NCI-H1436 (cell line): ENCODE results near the gene HBP1.
"Not testable (repeated sequence)": the region's sequence is repeated elsewhere in the genome, so short reads cannot be mapped to it uniquely, and the experiment has no call there.

Source experiments
- DNase-seq: peaks from one replicate; lab custom pipeline; 2025; lab: John Stamatoyannopoulos, UW

Gene HBP1, protein sequence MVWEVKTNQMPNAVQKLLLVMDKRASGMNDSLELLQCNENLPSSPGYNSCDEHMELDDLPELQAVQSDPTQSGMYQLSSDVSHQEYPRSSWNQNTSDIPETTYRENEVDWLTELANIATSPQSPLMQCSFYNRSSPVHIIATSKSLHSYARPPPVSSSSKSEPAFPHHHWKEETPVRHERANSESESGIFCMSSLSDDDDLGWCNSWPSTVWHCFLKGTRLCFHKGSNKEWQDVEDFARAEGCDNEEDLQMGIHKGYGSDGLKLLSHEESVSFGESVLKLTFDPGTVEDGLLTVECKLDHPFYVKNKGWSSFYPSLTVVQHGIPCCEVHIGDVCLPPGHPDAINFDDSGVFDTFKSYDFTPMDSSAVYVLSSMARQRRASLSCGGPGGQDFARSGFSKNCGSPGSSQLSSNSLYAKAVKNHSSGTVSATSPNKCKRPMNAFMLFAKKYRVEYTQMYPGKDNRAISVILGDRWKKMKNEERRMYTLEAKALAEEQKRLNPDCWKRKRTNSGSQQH

DNA sequence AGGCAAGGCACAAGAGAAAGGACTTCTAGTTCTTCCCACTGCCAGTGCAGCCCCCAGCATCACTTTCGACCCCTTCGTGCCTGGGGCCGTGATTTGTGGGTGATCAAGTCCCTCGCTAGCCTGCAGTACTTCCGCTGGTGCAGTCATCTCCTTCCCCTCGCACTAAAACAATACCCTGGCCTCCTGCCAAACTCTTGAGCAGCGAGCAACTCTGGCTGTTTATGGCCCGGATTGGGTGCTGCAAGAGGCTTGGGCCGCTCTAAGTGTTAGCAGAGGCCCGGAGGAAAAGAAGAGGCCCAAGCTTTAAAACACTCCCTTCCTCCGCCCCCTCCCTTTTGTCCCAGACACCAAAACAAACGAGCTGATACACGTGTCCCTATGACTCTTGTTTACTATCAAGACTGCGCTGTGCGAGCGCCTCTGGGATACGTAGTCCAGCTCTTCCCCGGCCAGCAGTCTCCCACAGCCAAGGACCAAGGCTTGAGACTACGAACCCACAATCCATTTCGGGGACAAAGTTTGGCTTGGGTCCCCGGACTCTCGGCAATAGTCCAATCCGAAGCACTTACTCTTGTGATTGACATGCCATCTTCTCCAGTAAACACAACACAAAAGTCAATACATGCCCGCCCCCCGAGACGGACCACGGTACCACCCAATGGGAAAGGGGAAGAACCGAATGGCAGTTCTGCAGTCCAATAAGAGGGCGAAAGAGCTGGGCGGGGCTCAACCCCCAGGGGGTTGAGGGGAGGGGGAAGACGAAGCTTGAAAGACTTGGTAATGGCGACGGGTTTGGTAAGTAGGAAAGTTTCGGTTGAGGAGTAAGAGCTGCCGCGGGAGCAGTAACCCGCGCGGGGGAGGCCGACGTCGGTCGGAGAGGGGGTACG lies at the start of gene HBP1:
HBP1 (plus strand) TSS at position 771 of the 887 bp plus-strand sequence. CDS start 10,891 bp downstream, outside the sequence.
- DNase-seq, result peak; percentile 99

DNA sequence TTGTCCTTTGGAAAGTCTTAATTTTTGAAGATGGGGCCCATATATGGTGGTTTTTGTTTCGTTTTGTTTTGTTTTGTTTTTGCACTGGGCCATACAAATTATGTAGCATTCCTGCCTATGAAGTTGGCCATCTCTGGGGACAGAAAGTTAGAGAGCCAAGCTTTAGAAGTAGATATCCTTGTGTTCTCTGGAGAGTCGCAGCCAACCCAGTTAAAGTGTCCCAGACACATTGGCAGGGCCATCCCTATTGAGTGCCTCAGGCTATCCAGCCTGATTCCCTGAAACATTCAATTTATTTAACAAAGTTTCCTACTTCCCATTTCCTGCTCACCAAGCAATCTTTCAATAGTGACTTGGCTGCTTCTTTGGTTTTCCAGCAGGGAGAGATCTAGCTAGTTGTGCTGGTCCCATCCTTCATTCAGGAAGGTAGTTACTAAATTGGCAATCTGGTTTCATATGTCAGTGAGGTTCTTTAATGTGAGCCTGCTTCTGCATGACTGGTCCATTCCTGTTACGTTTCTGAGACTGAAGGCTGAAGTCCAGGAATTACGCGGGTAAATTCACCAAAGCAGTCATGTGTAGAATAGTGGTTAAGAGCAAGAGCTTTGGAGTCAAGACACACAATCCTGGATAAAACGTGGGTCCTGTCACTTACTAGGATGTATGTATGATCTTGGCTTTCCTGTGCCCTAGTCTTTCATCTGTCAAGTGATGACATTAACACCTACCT lies 49.3 kb upstream of the HBP1 start:
- no peak for DNase-seq

DNA sequence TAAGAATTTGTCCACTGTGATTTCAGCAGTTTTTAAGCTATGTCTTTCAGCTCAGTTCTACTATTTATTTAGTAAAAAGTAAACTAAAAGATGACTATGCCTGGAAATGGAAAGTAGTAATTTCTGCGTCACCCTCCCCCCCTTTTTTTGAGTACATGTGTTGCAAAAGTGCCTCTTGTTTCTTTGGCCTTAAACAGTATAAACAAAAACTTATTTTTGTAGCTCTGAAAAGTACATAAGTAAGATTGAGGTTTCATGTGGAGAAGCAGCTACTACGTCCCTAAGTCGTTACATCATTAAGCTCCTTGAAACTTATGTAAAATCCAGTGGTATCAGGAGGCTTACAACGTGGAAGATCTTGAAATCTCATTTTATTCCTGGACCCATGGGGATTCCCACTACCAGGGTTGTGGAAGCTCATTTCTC lies 46.3 kb upstream of the HBP1 start:
- DNase-seq, result no peak

DNA sequence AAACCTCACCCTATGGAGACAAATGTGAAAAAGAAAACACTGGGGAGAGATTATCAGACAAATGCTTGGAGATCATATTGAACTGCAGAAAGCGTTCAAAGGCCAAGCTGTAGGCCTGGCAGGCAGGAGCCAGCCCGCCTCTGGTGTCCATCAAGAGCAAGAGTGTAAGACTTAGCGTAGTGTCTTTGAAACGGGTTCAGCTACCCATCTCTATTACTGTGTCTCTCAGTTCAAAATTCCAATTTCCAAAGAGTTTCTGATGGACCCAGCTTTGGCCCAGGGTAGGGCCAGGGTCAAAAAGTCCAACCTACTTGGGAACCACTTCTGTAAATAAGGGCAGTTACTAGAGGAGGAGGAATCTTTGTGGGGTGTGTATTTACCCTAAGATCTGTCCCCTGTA lies 45.4 kb upstream of the HBP1 start:
- no peak for DNase-seq

DNA sequence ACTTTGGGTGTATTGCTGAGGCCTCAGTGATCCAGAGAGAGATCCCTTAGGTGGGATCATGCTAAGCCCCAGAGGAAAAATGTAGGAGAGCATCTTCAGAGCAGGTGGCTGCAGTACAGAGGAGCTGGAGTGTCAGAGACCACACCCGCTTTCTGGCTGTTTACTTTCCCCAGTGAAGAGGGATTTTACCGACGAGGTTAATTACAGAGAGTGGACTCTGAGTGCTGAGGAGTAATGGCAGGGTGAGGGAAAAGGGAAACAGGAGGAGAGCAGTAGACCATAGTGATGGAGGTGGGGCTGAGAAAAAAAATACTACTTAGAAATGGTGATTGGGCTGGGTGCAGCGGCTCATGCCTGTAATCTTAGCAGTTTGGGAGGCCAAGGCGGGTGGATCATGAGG lies 43.3 kb upstream of the HBP1 start:
- peak; percentile 56 for DNase-seq

DNA sequence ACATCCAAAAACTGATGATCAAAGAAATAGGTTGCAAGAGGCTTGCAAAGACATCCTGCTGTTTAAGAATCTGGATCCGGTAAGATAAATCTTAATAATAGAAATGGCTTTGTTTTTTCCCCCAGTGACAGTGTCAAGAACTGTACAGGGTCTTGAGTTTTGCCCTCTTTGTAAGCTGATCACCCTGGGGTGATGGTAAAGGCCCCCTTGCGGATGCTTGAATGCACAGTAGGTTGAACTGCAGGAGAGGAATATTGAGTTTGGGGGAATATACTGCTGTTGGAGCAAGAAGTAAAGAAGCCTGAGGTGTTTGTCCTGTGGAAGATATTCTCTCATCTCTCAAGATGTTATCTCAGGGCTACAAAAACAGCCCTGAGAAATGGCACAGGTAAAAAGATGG lies 40.6 kb upstream of the HBP1 start:
- DNase-seq, result no peak

DNA sequence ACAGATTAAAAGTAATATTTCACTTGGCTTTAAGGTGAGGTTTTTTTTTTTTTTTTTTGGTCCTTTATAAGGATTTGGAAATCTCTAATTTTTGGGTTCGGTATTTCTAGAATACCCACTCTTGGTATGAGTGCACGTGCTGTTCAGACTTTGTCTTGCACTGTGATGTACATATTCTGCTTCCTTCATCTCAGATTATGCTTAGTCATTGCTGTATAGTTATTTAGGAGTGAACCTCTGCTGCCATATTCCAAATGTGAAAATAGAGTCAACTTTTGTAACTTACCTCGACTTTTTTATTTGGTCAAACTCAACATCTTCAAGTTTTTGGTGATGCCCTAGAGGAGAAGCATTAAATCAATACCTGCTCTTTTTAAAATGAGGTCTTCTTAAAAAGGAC lies 40.1 kb upstream of the HBP1 start:
- no peak for DNase-seq

DNA sequence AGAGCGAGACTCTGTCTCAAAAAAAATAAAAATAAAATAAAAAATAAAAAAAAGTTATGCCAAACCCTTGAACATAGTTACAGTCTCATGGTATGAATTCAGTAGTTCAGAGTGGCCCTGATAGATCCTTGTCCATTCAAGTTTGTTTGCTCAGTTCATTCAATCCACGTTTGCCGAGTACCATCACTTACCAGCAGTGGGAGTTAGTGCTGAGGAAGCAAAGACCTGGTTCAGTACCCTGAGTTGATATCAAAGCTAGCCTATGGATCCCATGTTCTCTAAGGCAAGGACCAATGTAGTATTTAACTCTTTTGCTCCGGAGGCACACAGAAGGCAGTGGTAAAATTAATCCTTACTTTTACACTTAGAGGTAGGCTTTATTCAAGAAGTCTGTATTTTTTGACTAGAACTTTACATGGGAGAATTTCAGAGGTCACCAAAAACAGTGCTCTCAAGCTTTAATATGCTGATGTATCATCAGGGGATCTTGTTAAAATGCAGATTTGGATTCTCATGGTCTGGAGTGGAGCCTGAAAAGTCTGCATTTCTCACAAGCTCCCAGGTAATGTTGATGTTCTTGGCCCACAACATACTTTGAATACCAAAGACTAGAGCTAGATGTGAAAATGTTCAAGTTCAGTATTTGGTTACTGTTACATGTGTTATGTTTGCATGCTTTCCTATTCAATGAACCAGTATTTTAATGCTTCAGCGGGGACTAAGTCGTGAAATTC lies 38.1 kb upstream of the HBP1 start:
- no peak for DNase-seq

DNA sequence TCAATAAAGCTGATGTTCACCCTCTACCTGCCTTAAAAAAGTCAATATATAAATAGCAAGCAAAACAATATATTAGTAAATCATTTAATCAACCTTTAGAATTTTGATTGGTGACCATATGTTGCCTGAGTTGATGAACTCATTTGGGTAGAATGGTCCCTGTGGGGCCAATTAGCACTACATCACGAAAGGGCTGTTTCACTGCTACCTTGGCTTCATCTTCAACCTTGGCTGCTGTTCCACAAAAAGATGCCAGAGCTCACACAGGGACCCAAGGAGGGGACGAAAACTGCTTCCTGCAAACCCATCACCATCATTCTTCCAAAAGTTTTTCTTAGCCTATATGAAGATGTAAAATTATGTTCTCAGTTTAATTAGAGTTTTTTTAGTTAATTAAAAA lies 35.4 kb upstream of the HBP1 start:
- no peak for DNase-seq

DNA sequence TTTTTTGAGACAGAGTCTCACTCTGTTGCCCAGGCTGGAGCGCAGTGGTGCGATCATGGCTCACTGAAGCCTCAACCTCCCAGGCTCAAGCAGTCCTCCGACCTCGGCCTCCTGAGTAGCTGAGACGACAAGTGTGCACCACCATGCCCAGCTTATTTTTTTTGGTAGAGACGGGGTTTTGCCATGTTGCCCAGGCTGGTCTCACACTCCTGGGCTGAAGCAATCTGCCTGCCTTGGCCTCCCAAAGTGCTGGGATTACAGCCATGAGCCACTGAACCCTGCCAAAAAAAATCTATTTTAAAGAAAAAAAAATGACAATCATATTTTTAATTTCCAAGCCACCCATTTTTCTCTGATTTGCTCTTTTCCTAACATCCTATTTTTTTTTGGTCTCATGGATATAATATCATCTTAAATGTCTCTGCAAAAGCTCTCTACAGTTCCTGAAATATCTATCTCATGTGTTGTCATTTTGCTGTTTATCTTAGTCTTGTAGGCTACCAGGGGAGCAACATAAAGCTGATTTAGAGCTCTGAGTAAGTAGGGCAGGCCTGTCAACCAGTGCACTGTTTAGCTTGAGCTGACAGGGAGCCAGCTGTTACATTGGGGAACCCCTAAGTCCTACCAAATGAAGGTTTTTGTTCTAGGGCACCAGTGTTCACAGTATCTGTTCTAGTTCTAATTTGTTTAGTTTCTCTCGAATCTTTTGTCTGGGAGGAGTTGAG lies 29.9 kb upstream of the HBP1 start:
- no peak for DNase-seq

DNA sequence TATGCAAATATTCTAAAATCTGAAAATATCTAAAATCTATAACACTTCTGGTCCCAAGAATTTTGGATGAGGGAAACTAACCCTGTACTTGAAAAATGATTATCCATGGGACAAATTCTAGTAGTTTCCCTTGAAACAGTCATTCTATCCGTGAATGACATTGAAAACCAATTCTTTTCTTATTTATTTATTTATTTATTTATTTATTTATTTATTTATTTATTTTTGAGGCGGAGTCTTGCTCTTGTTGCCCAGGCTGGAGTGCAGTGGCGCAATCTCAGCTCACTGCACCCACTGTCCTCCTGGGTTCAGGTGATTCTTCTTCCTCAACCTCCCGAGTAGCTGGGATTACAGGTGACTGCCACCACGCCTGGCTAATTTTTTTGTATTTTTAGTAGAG lies 24.9 kb upstream of the HBP1 start:
- DNase-seq, result not testable (repeated sequence)

DNA sequence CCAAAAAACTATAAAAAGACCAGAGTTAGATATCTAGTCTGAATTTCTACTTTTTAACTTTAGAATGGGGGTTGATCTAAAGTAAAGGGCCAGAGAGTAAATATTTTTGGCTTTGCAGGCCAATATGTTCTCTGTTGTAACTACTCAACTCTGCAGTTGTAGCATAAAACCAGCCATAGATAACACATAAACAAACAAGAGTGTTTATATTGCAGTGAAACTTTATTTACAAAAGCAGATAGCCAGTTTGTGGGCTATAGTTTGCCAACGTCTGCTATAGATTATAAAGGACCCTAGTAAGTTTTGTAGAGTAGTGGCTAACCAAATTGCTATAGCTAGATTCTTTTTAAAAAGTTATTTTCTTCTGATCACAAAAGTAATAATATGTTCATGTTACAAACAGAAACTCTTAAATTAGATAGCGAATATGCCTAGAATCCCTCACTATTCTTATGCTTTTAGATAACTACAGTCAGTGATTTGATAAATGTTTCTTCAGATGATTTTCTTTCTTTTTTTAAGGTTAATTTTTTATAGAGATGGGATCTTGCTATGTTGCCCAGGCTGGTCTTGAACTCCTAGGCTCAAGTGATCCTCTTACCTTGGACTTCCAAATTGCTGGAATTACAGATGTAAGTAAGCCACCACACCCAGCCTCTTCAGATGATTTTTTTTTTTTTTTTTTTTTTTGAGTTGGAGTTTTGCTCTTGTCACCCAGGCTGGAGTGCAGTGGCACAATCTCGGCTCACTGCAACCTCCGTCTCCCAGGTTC lies 23.6 kb upstream of the HBP1 start:
- DNase-seq, result no peak

DNA sequence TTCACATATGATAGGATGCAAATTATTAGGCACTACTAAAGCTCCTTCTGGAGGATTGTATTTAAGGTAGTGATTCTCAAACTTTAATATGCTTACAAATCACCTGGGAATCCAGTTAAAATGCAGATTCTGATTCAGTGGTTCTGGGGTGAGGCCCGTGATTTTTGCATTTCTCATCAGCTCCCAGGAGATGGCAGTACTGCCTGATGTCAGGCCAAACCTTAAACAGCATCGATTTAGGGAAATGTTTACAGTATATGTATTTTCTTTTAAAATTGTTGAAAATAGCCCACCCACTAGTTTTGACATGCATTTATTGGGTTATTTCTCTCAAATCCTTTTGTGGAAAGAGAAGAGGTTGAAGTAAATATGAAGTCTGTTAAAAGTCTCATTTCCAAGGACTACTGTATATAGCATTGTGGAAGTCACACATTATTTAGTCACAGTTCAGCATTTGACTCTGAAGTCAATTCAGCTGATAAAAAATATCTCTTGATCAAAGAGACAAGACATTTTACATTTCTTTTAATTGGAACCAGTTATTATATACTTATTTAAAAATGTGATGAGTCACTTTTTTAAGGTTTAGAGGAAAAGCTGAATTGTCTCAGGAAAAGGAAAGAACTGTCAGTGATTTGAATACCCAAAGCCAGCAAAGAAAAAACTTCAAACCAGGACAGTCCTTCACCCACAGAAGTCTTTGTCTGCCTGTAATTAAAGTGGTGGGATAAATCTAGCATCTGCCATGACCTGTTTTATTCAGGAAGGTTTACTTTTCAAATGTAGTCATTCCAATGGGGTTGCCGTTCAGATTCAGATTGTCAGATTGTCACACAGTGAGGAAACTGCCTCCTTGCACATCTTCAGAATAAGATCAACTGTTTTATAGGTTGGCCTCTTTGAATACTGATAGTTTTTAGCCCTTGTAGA lies 21.1 kb upstream of the HBP1 start:
- DNase-seq, result no peak

DNA sequence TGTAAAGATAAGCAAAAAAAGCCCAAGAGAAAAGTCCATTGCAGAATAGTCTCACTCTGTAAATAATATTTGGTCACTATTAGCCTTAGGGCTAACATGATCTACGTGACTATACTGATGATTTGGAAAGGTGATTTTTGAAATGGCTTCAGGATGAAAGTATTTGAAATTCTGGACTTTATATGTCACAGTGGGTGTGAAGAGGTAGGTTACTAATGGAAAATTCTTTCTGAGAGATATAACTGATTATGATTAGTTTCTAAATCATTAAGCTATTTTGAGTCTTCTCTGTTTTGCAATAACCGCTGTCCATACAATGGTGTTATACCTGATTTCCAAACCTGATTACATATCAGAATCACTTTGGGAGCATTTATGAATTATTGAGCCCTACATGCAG lies 20.1 kb upstream of the HBP1 start:
- DNase-seq, result no peak

DNA sequence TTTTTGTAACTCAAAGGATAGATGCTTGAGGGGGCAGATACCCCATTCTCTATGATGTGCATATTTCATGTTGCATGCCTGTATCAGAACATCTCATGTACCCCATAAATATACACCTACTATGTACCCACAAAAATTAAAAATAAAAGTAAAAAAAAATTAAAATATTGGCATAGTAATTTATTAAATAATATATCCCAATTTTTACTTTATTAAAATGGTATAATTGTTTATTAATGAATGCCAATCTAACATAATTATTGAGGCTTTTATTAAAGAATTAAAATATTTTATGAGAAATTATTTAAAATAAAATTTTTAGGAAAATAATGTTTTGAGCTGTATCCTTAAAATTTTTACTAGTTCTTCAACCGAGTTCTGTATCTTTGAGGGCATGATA lies 18.9 kb upstream of the HBP1 start:
- DNase-seq, result no peak

DNA sequence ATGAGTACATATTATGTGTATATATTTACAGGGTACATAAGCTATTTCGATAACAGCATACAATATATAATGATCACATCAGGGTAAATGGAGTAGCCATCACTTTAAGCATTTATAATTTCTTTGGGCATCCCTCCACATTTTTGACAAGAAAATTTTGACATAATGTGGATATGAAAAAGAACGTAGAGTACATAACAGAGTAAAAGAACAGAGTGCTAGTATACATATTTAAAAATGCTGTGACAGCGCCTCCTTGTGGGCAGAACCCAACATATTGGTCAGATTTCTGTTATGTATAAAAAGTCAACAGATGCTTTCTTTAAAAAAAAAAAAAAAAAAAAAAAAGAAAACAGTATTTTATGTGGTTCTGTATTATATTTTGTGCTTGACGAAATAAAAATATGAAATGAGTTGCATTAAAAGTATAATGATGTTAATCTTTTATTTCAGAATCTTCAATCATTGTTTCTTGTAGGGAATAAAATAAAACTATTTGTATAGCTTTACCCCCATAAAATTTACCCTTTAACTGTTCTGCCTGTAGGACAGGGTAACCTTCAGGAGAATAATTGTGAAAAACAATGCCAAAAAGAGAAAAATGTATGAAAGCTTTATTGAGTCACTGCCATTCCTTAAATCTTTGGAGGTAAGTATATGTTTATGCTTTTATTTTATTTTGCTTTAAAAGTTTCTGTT lies 18.3 kb upstream of the HBP1 start:
- DNase-seq, result peak; percentile 34

DNA sequence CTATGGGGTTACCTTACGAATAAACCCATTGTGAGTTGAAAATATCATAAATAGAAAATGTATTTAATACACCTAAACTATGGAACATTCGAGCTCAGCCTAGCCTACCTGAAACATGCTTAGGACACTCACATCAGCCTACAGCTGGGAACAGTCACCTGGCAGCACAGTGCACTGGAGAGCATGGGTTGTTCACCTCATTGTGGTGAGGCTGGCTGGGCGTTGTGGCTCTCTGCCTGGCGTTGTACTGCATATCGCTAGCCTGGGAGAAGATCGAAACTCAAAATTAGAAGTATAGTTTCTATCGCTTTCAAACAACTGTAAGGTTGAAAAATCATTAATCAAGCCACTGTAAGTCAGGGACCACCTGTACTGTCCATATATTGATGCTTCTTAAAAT lies 17.3 kb upstream of the HBP1 start:
- DNase-seq, result no peak

DNA sequence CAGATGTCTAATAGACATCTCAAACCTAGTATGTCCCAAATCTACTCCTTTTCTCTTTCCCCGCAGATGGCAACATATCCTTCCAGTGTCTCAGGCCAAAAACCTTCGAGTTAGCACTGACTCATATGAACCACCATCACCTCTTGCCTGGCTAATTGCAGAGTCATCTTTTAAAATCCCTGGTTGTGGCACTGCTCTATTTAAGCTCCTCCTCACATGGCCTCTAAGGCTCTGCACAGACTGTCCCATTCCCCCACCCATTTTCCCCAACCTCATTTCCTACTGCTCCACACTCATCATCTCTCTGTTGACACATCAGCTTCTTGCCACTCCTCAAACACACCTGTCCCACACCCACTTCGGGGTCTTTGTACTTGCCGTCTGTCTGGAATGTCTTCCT lies 16.8 kb upstream of the HBP1 start:
- no peak for DNase-seq
